Measurements from ENCODE around the gene CDH23.
A peak's percentile ranks its signal among the peaks of the same experiment; 100 is the strongest.

The CDH23 gene

GRCh38 chr10:71423901-71424300 lies 27.2 kb downstream of the CDH23 start:
- DNase-seq = no peak

- DNase-seq = no peak
These were observed 27.9 kb downstream of the CDH23 start for GRCh38 chr10:71424496-71425194.

GRCh38 chr10:71426058-71426605 lies 29.4 kb downstream of the CDH23 start:
- no peak for DNase-seq

GRCh38 chr10:71427246-71427645 lies 30.5 kb downstream of the CDH23 start:
- DNase-seq = no peak

- DNase-seq = no peak
These were observed 32.6 kb downstream of the CDH23 start for GRCh38 chr10:71429304-71429703.

- DNase-seq = no peak
These were observed 33.2 kb downstream of the CDH23 start for GRCh38 chr10:71429929-71430328.

- no peak for DNase-seq
These were observed 34.8 kb downstream of the CDH23 start for GRCh38 chr10:71431239-71432100.

- DNase-seq = no peak
These were observed 35.6 kb downstream of the CDH23 start for GRCh38 chr10:71432101-71432905.

- no peak for DNase-seq
These were observed 36.4 kb downstream of the CDH23 start for GRCh38 chr10:71432956-71433767.

- DNase-seq = no peak
These were observed 37.3 kb downstream of the CDH23 start for GRCh38 chr10:71433768-71434744.

GRCh38 chr10:71434760-71435394 lies 38.2 kb downstream of the CDH23 start:
- DNase-seq = no peak

GRCh38 chr10:71435571-71436267 lies 39.0 kb downstream of the CDH23 start:
- DNase-seq = no peak

- DNase-seq = peak in 1 of 2 donors; percentile 0
These were observed 39.8 kb downstream of the CDH23 start for GRCh38 chr10:71436268-71437125.

GRCh38 chr10:71437537-71438092 lies 40.9 kb downstream of the CDH23 start:
- no peak for DNase-seq

- no peak for DNase-seq
These were observed 42.0 kb downstream of the CDH23 start for GRCh38 chr10:71438761-71439160.

- no peak for DNase-seq
These were observed 43.1 kb downstream of the CDH23 start for GRCh38 chr10:71439670-71440425.

- DNase-seq = no peak
These were observed 43.9 kb downstream of the CDH23 start for GRCh38 chr10:71440506-71441035.
